HEK293 (cell line): Measurements from ENCODE around the gene NANOS3.
"Not testable (repeated sequence)": the region's sequence is repeated elsewhere in the genome, so short reads cannot be mapped to it uniquely, and the experiment has no call there.

Experiments
- CTCF ChIA-PET: fragments of 350-600 bp; formaldehyde crosslinking; extraction: SDS; loops from one replicate; lab custom pipeline; 2021; ENCODE audit warnings: antibody characterized with exemption; lab: Yijun Ruan, JAX
- POLR2A ChIA-PET: fragments of 300-600 bp; formaldehyde crosslinking; extraction: SDS; loops from one replicate; lab custom pipeline; 2020; ENCODE audit warnings: antibody characterized with exemption, inconsistent platforms; lab: Yijun Ruan, JAX
- H3K27ac ChIP-seq: fragments of 200-500 bp; sonication (Bioruptor generic); 2 replicates; pipeline ENCODE4 v1.5.1; 2014; ENCODE audit warnings: low read depth, low read length, control low read depth, inconsistent platforms; ENCODE audit errors: extremely low read depth
- H3K36me3 ChIP-seq, 2 experiments: fragments of 200-500 bp in 1 of 2; sonication (Bioruptor generic) in 1 of 2; 1 replicate in 1 of 2; 2 replicates in 1 of 2; pipeline ENCODE4 v1.5.1; 2014 to 2017; ENCODE audit warnings: inconsistent platforms in 2 of 2, low read length in 2 of 2; ENCODE audit not compliant: control insufficient read depth in 2 of 2, insufficient read depth in 1 of 2
- H3K4me1 ChIP-seq: fragments of 200-500 bp; sonication (Bioruptor generic); 2 replicates; pipeline ENCODE4 v1.5.1; 2014; ENCODE audit warnings: mild to moderate bottlenecking, low read length, inconsistent platforms; ENCODE audit not compliant: control insufficient read depth, insufficient read depth
- H3K4me3 ChIP-seq: 2 replicates; pipeline ENCODE4 v1.5.1; 2011; ENCODE audit warnings: low read depth, mild to moderate bottlenecking, control low read depth, low read length, moderate library complexity
- H3K9me3 ChIP-seq: fragments of 200-500 bp; sonication (Bioruptor generic); 2 replicates; pipeline ENCODE4 v1.5.1; 2014; ENCODE audit warnings: low read depth, low read length, inconsistent platforms; ENCODE audit not compliant: control insufficient read depth, insufficient read depth
- EGR2 ChIP-seq: fragments of 450-650 bp; formaldehyde crosslinking; IDR thresholded peaks from 2 replicates; pipeline ENCODE4 v1.5.1; 2016; ENCODE audit warnings: low read depth, missing biosample characterization, missing genetic modification characterization
- HOXA7 ChIP-seq: sonication (generic); formaldehyde crosslinking; IDR thresholded peaks from 2 replicates; pipeline ENCODE4 v1.8.1; 2022; ENCODE audit warnings: missing genetic modification reagents, borderline replicate concordance
- KLF1 ChIP-seq: fragments of 450-650 bp; formaldehyde crosslinking; IDR thresholded peaks from 2 replicates; pipeline ENCODE4 v1.5.1; 2016; ENCODE audit warnings: missing biosample characterization, missing genetic modification characterization
- MEIS1 ChIP-seq: sonication (generic); formaldehyde crosslinking; IDR thresholded peaks from 2 replicates; pipeline ENCODE4 v1.8.1; 2022; ENCODE audit warnings: missing genetic modification reagents, mild to moderate bottlenecking, borderline replicate concordance
- SALL2 ChIP-seq: fragments of 450-650 bp; formaldehyde crosslinking; IDR thresholded peaks from 2 replicates; pipeline ENCODE4 v1.5.0; 2017; ENCODE audit warnings: missing biosample characterization, mild to moderate bottlenecking, missing genetic modification characterization, borderline replicate concordance
- SETDB1 ChIP-seq: IDR thresholded peaks from one replicate; pipeline ENCODE4 v1.6.1; 2017; ENCODE audit warnings: mild to moderate bottlenecking, low read length, moderate library complexity, mixed read lengths; ENCODE audit not compliant: insufficient read length
- ZBTB8A ChIP-seq: fragments of 450-650 bp; formaldehyde crosslinking; IDR thresholded peaks from 2 replicates; pipeline ENCODE4 v1.5.1; 2016; ENCODE audit warnings: missing biosample characterization, missing genetic modification characterization
- ZNF155 ChIP-seq: fragments of 450-650 bp; formaldehyde crosslinking; IDR thresholded peaks from 2 replicates; pipeline ENCODE4 v1.5.1; 2016; ENCODE audit warnings: missing biosample characterization, missing genetic modification characterization
- ZNF280C ChIP-seq: fragments of 450-650 bp; formaldehyde crosslinking; IDR thresholded peaks from 2 replicates; pipeline ENCODE4 v1.5.1; 2016; ENCODE audit warnings: missing biosample characterization, missing genetic modification characterization
- ZNF335 ChIP-seq: fragments of 450-650 bp; formaldehyde crosslinking; conservative IDR thresholded peaks from 2 replicates; pipeline ENCODE4 v1.5.1; 2016; ENCODE audit warnings: missing biosample characterization, missing genetic modification characterization
- ZNF341 ChIP-seq: fragments of 450-650 bp; formaldehyde crosslinking; IDR thresholded peaks from 2 replicates; pipeline ENCODE4; 2016; ENCODE audit warnings: low read depth, missing biosample characterization, missing genetic modification characterization
- ZNF423 ChIP-seq: fragments of 450-650 bp; formaldehyde crosslinking; IDR thresholded peaks from 2 replicates; pipeline ENCODE4 v1.5.1; 2016; ENCODE audit warnings: missing biosample characterization, missing genetic modification characterization
- ZNF510 ChIP-seq: fragments of 450-650 bp; formaldehyde crosslinking; IDR thresholded peaks from 2 replicates; pipeline ENCODE4 v1.5.1; 2018; ENCODE audit warnings: mild to moderate bottlenecking, missing genetic modification characterization, missing biosample characterization; ENCODE audit not compliant: insufficient replicate concordance
- ZNF513 ChIP-seq: fragments of 450-650 bp; IDR thresholded peaks from 2 replicates; pipeline ENCODE4 v1.5.1; 2018; ENCODE audit warnings: missing biosample characterization, missing genetic modification characterization
- ZNF514 ChIP-seq: fragments of 450-650 bp; formaldehyde crosslinking; IDR thresholded peaks from 2 replicates; pipeline ENCODE4 v1.5.1; 2016; ENCODE audit warnings: missing biosample characterization, missing genetic modification characterization
- ZNF558 ChIP-seq: fragments of 450-650 bp; formaldehyde crosslinking; IDR thresholded peaks from 2 replicates; pipeline ENCODE4 v1.5.1; 2016; ENCODE audit warnings: missing biosample characterization, missing genetic modification characterization
- ZNF600 ChIP-seq: fragments of 450-650 bp; formaldehyde crosslinking; IDR thresholded peaks from 2 replicates; pipeline ENCODE4 v1.5.1; 2016; ENCODE audit warnings: missing biosample characterization, missing genetic modification characterization
- ZNF792 ChIP-seq: fragments of 450-650 bp; formaldehyde crosslinking; IDR thresholded peaks from 2 replicates; pipeline ENCODE4 v1.5.1; 2016; ENCODE audit warnings: missing biosample characterization, missing genetic modification characterization
- TF ChIP-seq, protein P1 (sequence below): sonication (generic); formaldehyde crosslinking; IDR thresholded peaks from 2 replicates; pipeline ENCODE4 v1.8.1; 2022; ENCODE audit warnings: mild to moderate bottlenecking, moderate library complexity, missing genetic modification reagents
- TF ChIP-seq, protein P2 (sequence below): fragments of 450-650 bp; formaldehyde crosslinking; IDR thresholded peaks from 2 replicates; pipeline ENCODE4 v1.5.1; 2016; ENCODE audit warnings: missing biosample characterization, missing genetic modification characterization
- TF ChIP-seq, protein P3 (sequence below): fragments of 450-650 bp; formaldehyde crosslinking; IDR thresholded peaks from 2 replicates; pipeline ENCODE4 v1.5.1; 2016; ENCODE audit warnings: missing biosample characterization, missing genetic modification characterization

The NANOS3 gene

DNA sequence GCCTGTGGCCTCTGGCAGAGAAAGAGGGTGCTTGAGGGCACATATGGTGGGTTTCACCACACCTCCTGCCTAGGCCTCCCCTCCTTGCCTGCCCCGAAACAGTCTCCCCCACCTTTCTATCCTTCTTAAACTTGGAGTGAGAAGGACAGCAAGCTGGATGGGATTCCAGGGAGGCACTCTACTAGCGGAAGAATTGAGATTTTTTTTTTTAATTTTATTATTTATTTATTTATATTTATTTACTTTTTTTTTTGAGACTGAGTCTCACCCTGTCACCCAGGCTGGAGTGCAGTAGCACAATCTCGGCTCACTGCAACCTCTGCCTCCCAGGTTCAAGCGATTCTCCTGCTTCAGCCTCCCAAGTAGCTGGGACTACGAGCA lies 25.2 kb upstream of the NANOS3 start:
- 0 out of 2 replicates have a peak, but pooled peaks have one; percentile 1 for TF ChIP-seq ZNF335
- TF ChIP-seq, all 188 proteins: peak for 1; not testable (repeated sequence) for 187
- not testable (repeated sequence) for H3K9me3 ChIP-seq, H3K36me3 ChIP-seq, H3K4me3 ChIP-seq
- Histone ChIP-seq H3K27ac (peak overlapping the region; percentile 60), H3K4me1 (peaks cover 15% of the 10 kb centered on the region)
- ChIA-PET CTCF (interaction anchor here (0.6 to 4.8 kb wide), 5 partner anchors 8 to 263 kb away, joined by 3 to 45 read pairs (median 4); no protein-coding TSS in a partner anchor), POLR2A (interaction anchor here (0.6 to 3.4 kb wide), 10 partner anchors 9 to 796 kb away, joined by 3 to 21 read pairs (median 6); partner anchors contain the start of genes C19orf53, RFX1 and ZSWIM4)

DNA sequence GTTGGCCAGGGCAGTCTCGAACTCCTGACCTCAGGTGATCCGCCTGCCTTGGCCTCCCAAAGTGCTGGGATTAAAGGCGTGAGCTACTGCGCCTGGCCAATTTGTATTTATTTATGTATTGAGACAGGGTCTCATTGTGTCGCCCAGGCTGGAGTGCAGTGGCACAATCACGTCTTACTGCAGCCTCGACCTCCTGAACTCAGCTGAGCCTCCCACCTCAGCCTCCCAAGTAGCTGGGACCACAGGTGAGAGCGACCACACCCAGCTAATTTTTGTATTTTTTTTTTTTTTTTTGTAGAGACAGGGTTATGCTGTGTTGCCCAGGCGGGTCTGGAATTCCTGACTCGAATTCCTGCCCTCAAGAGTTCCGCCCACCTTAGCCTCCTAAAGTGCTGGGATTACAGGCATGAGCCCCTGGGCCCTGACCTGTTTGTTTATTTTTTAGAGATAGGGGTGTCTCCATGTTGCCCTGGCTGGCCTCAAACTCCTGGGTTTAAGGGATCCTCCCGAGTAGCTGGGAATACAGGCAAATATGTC lies 24.7 kb upstream of the NANOS3 start:
- CTCF ChIA-PET: interaction anchor here (0.6 to 4.8 kb wide), 11 partner anchors 8 to 264 kb away, joined by 3 to 45 read pairs (median 4); no protein-coding TSS in a partner anchor
- not testable (repeated sequence) for H3K4me3 ChIP-seq, H3K36me3 ChIP-seq, H3K9me3 ChIP-seq, H3K27ac ChIP-seq
- H3K4me1 ChIP-seq: peaks cover 10% of the 10 kb centered on the region
- POLR2A ChIA-PET: interaction anchor here (0.7 to 3.4 kb wide), 9 partner anchors 9 to 697 kb away, joined by 3 to 21 read pairs (median 5); partner anchors contain the start of gene RFX1
- TF ChIP-seq EGR2 (tag by site-specific recombination): 0 out of 2 replicates have a peak, but pooled peaks have one; percentile 19
- TF ChIP-seq KLF1 (tag by site-specific recombination): 0 out of 2 replicates have a peak, but pooled peaks have one; percentile 27
- peak; percentile 55; the same call in 1 of the 2 replicates for TF ChIP-seq ZNF600 (tag by site-specific recombination)
- TF ChIP-seq, all 188 proteins: peak for 3; not testable (repeated sequence) for 185

GRCh38 chr19:13856497-13856896 lies 20.4 kb upstream of the NANOS3 start:
- H3K4me3 ChIP-seq: no peak overlapping the region
- no peak overlapping the region for H3K27ac ChIP-seq
- CTCF ChIA-PET: interaction anchor here (0.6 kb wide), 1 partner anchor 62 kb away, joined by 3 read pairs; no protein-coding TSS in a partner anchor
- POLR2A ChIA-PET: no interaction called here
- no peaks in the 10 kb centered on the region for H3K4me1 ChIP-seq
- no peaks in the 10 kb centered on the region for H3K36me3 ChIP-seq
- no peaks in the 10 kb centered on the region for H3K9me3 ChIP-seq
- no peak for TF ChIP-seq ZBTB8A (tag by site-specific recombination)
- TF ChIP-seq, protein P1, sequence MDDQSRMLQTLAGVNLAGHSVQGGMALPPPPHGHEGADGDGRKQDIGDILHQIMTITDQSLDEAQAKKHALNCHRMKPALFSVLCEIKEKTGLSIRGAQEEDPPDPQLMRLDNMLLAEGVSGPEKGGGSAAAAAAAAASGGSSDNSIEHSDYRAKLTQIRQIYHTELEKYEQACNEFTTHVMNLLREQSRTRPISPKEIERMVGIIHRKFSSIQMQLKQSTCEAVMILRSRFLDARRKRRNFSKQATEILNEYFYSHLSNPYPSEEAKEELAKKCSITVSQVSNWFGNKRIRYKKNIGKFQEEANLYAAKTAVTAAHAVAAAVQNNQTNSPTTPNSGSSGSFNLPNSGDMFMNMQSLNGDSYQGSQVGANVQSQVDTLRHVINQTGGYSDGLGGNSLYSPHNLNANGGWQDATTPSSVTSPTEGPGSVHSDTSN (CRISPR knock-in tag): no peak
- TF ChIP-seq ZNF792 (tag by site-specific recombination): no peak
- TF ChIP-seq HOXA7: no peak
- no peak for TF ChIP-seq ZNF558
- TF ChIP-seq ZNF600 (tag by site-specific recombination): no peak
- no peak for TF ChIP-seq ZNF514 (tag by site-specific recombination)
- TF ChIP-seq MEIS1: no peak
- TF ChIP-seq ZNF341 (tag by site-specific recombination): no peak
- TF ChIP-seq ZNF280C (tag by site-specific recombination): no peak
- no peak for TF ChIP-seq ZNF513
- TF ChIP-seq ZNF423 (tag by site-specific recombination): no peak
- TF ChIP-seq, protein P2, sequence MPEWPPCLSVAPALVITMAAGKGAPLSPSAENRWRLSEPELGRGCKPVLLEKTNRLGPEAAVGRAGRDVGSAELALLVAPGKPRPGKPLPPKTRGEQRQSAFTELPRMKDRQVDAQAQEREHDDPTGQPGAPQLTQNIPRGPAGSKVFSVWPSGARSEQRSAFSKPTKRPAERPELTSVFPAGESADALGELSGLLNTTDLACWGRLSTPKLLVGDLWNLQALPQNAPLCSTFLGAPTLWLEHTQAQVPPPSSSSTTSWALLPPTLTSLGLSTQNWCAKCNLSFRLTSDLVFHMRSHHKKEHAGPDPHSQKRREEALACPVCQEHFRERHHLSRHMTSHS (tag by site-specific recombination): no peak
- no peak for TF ChIP-seq SETDB1
- no peak for TF ChIP-seq ZNF510 (tag by site-specific recombination)
- TF ChIP-seq SALL2 (tag by site-specific recombination): no peak
- TF ChIP-seq, protein P3, sequence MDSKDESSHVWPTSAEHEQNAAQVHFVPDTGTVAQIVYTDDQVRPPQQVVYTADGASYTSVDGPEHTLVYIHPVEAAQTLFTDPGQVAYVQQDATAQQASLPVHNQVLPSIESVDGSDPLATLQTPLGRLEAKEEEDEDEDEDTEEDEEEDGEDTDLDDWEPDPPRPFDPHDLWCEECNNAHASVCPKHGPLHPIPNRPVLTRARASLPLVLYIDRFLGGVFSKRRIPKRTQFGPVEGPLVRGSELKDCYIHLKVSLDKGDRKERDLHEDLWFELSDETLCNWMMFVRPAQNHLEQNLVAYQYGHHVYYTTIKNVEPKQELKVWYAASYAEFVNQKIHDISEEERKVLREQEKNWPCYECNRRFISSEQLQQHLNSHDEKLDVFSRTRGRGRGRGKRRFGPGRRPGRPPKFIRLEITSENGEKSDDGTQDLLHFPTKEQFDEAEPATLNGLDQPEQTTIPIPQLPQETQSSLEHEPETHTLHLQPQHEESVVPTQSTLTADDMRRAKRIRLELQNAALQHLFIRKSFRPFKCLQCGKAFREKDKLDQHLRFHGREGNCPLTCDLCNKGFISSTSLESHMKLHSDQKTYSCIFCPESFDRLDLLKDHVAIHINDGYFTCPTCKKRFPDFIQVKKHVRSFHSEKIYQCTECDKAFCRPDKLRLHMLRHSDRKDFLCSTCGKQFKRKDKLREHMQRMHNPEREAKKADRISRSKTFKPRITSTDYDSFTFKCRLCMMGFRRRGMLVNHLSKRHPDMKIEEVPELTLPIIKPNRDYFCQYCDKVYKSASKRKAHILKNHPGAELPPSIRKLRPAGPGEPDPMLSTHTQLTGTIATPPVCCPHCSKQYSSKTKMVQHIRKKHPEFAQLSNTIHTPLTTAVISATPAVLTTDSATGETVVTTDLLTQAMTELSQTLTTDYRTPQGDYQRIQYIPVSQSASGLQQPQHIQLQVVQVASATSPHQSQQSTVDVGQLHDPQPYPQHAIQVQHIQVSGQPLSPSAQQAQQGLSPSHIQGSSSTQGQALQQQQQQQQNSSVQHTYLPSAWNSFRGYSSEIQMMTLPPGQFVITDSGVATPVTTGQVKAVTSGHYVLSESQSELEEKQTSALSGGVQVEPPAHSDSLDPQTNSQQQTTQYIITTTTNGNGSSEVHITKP: no peak
- no peak for TF ChIP-seq ZNF155 (tag by site-specific recombination)
